Ovary (tissue), 3 donors: ENCODE results near the gene SCTR.

Source experiments
- CTCF ChIP-seq, 3 donors: fragments of 450-650 bp in 2 of 3; fragments of 200-600 bp in 1 of 3; IDR thresholded peaks; one replicate each; pipeline versions ENCODE4 v1.5.1 to v1.8.0; 2016 to 2022; ENCODE audit warnings: antibody characterized with exemption in 3 of 3, mild to moderate bottlenecking in 1 of 3
- POLR2A ChIP-seq: fragments of 450-650 bp; IDR thresholded peaks from one replicate; pipeline ENCODE4 v1.6.1; 2017; ENCODE audit warnings: antibody characterized with exemption, mild to moderate bottlenecking, moderate library complexity
- donor health status: DM: no; HTN: no; CAD: no.

GRCh38 chr2:119408221-119408619, 116.1 kb downstream of the SCTR start:
- TF ChIP-seq CTCF (IDR thresholded peaks at IDR 0.05) = no peak
- TF ChIP-seq POLR2A = no peak
